Measurements from ENCODE around the gene ARFGEF2. TPM values are rescaled to one million over a fixed set of nuclear protein-coding genes. Genes with fewer than 3 reads are reported as not detected.

Gene ARFGEF2
- total and polyA plus RNA-seq, 8 donors: 22.1 to 34.5 (median 23.1) TPM

GRCh38 chr20:49039854-49040253 lies 118.3 kb downstream of the ARFGEF2 start:
- ATAC-seq: no peak
- H3K4me1 ChIP-seq: peaks cover 0 to 19% of the 10 kb centered on the region in 2 donors
- no peak overlapping the region for H3K27ac ChIP-seq
- DNase-seq: no peak
- H3K27me3 ChIP-seq: no peaks in the 10 kb centered on the region
- H3K9me3 ChIP-seq: no peaks in the 10 kb centered on the region
- H3K4me3 ChIP-seq: no peak overlapping the region
- H3K36me3 ChIP-seq: peaks cover 0 to 7% of the 10 kb centered on the region in 2 donors
- no peak for TF ChIP-seq CTCF (IDR thresholded peaks at IDR 0.05)
- intact Hi-C loops (cut with DNase I): no loop called here

GRCh38 chr20:49043000-49043399 lies 121.5 kb downstream of the ARFGEF2 start:
- intact Hi-C loops (cut with DNase I): no loop called here

GRCh38 chr20:49045440-49046086 lies 124.1 kb downstream of the ARFGEF2 start:
- Histone ChIP-seq H3K4me1 (peaks cover 9 to 31% of the 10 kb centered on the region in 2 donors), H3K36me3 (no peaks in the 10 kb centered on the region), H3K27me3 (no peaks in the 10 kb centered on the region), H3K9me3 (no peaks in the 10 kb centered on the region), H3K4me3 (peak overlapping the region; percentile 96 to 100), H3K27ac (peak overlapping the region; percentile 89 to 95)
- TF ChIP-seq CTCF (IDR thresholded peaks at IDR 0.05): no peak
- DNase-seq: peak in 3 of 4 donors; percentile 21 to 84 (median 71)
- peak; percentile 15 for ATAC-seq
- intact Hi-C loops (cut with DNase I): no loop called here

More at GRCh38 chr20:49043000-49043399, 121.5 kb downstream of the ARFGEF2 start:
- no peak for DNase-seq
- no peaks in the 10 kb centered on the region for H3K27me3 ChIP-seq
- no peak overlapping the region for H3K27ac ChIP-seq
- no peak for ATAC-seq
- no peaks in the 10 kb centered on the region for H3K36me3 ChIP-seq
- no peaks in the 10 kb centered on the region for H3K9me3 ChIP-seq
- no peak overlapping the region for H3K4me3 ChIP-seq
- H3K4me1 ChIP-seq: peaks cover 9 to 32% of the 10 kb centered on the region in 2 donors
- no peak for TF ChIP-seq CTCF (IDR thresholded peaks at IDR 0.05)

- ATAC-seq (peak; percentile 97), DNase-seq (peak; percentile 94 to 98 (median 96))
- Histone ChIP-seq H3K4me1 (peaks cover 9 to 31% of the 10 kb centered on the region in 2 donors), H3K9me3 (no peaks in the 10 kb centered on the region), H3K27ac (peak within 1 kb of the TSS; percentile 89 to 95), H3K27me3 (no peaks in the 10 kb centered on the region), H3K4me3 (peak within 1 kb of the TSS; percentile 96 to 100), H3K36me3 (peaks cover 0 to 3% of the 10 kb centered on the region in 2 donors)
- peak; percentile 13 to 38 for TF ChIP-seq CTCF (IDR thresholded peaks at IDR 0.05)
- intact Hi-C loops (cut with DNase I): no loop called here
These were observed 124.8 kb downstream of the ARFGEF2 start, which contains the start of gene CSE1L for GRCh38 chr20:49046087-49046900. Gene CSE1L, plus strand, starts transcription at chr20:49046312. Its CDS starts 12,152 bp downstream, at chr20:49058464.

GRCh38 chr20:49052334-49052733 lies 130.8 kb downstream of the ARFGEF2 start:
- ATAC-seq (no peak), DNase-seq (no peak)
- no peak for TF ChIP-seq CTCF (IDR thresholded peaks at IDR 0.05)
- Histone ChIP-seq H3K4me1 (peaks cover 13 to 29% of the 10 kb centered on the region in 2 donors), H3K27ac (no peak overlapping the region), H3K9me3 (no peaks in the 10 kb centered on the region), H3K27me3 (no peaks in the 10 kb centered on the region), H3K4me3 (no peak overlapping the region), H3K36me3 (peaks cover 0 to 11% of the 10 kb centered on the region in 2 donors)
- intact Hi-C loops (cut with DNase I): no loop called here
